K562 (cell line): ENCODE measurements around the gene MAGEA4. TPM values are rescaled to one million over a fixed set of nuclear protein-coding genes. Genes with fewer than 3 reads are reported as not detected.

Experiments used
- BDP1 ChIP-seq: IDR thresholded peaks from 3 replicates; pipeline ENCODE4 v1.6.1; 2011; ENCODE audit not compliant: insufficient read length, insufficient read depth
- KAT8 ChIP-seq: fragments of 450-650 bp; IDR thresholded peaks from 2 replicates; pipeline ENCODE4 v1.6.1; 2016; ENCODE audit warnings: low read depth, mild to moderate bottlenecking
- MAZ ChIP-seq, 2 experiments: fragments of 450-650 bp in 1 of 2; sonication (generic) in 1 of 2; formaldehyde crosslinking; IDR thresholded peaks in 1 of 2; conservative IDR thresholded peaks in 1 of 2; 2 replicates each; pipeline versions ENCODE4 v1.4.0 to v1.5.0; 2020; ENCODE audit warnings: mild to moderate bottlenecking in 1 of 2, missing genetic modification reagents in 1 of 2
- MTA3 ChIP-seq: fragments of 450-650 bp; formaldehyde crosslinking; IDR thresholded peaks from 2 replicates; pipeline ENCODE4 v1.6.1; 2017; ENCODE audit warnings: mild to moderate bottlenecking, borderline replicate concordance
- ZNF175 ChIP-seq: fragments of 200-800 bp; sonication (Bioruptor generic); IDR thresholded peaks from 2 replicates; pipeline ENCODE4 v1.6.1; 2016; ENCODE audit warnings: low read depth, mild to moderate bottlenecking, missing genetic modification characterization, missing compliant biosample characterization
- ZNF311 ChIP-seq: fragments of 250-450 bp; sonication (Bioruptor Pico); IDR thresholded peaks from 2 replicates; pipeline ENCODE4 v1.4.0; 2020; ENCODE audit warnings: mild to moderate bottlenecking, moderate library complexity
- ZNF668 ChIP-seq: fragments of 250-450 bp; sonication (Bioruptor Pico); IDR thresholded peaks from 2 replicates; pipeline ENCODE4 v1.8.0; 2022; ENCODE audit warnings: mild to moderate bottlenecking, inconsistent platforms
- polyA plus RNA-seq, 8 experiments: library from polyadenylated mRNA; depleted of rRNA in 4 of 8; stranded (reverse) in 5 of 8; unstranded in 3 of 8; fragments of >200 nt; fragmentation: Nextera tagmentation in 2 of 8; fragmentation: Illumina TruSeq in 1 of 8; extraction: Ambion mirVana in 2 of 8; extraction: Trizol in 1 of 8; gene quantifications; 2 replicates each; pipeline versions ENCODE4 v1.2.1 to v1.2.3, GENCODE V29; 2011 to 2014; ENCODE audit warnings: inconsistent platforms in 1 of 8, missing spikeins in 1 of 8
- total RNA-seq, 7 experiments: library from RNA; depleted of rRNA in 6 of 7; stranded (reverse); fragments of >200 nt in 6 of 7; fragmentation: Illumina TruSeq in 2 of 7; extraction: Trizol in 2 of 7; gene quantifications; 2 replicates each; pipeline versions ENCODE4 v1.2.1 to v1.2.3, GENCODE V29; 2011 to 2021; ENCODE audit warnings: low replicate concordance in 1 of 7
- TF ChIP-seq, protein P1 (sequence below): fragments of 450-650 bp; IDR thresholded peaks from 2 replicates; pipeline ENCODE4 v1.6.1; 2016; ENCODE audit warnings: mild to moderate bottlenecking, moderate library complexity
- TF ChIP-seq, protein P2 (sequence below): sonication (generic); formaldehyde crosslinking; IDR thresholded peaks from 2 replicates; pipeline ENCODE4 v1.8.0; 2022; ENCODE audit warnings: mild to moderate bottlenecking, missing genetic modification reagents
- TF ChIP-seq, protein P3 (sequence below): fragments of 450-650 bp; IDR thresholded peaks from 2 replicates; pipeline ENCODE4 v1.6.1; 2017; ENCODE audit warnings: antibody characterized with exemption
- TF ChIP-seq, protein P4 (sequence below): fragments of 250-450 bp; sonication (Bioruptor Pico); IDR thresholded peaks from 2 replicates; pipeline ENCODE4 v1.5.0; 2021

Gene MAGEA4
- total and polyA plus RNA-seq, 9 of the 15 experiments (the other 6 are each of a cell fraction or from before 2014, with no cell fraction given) = 0.42 to 1.9 (median 0.69) TPM

DNA sequence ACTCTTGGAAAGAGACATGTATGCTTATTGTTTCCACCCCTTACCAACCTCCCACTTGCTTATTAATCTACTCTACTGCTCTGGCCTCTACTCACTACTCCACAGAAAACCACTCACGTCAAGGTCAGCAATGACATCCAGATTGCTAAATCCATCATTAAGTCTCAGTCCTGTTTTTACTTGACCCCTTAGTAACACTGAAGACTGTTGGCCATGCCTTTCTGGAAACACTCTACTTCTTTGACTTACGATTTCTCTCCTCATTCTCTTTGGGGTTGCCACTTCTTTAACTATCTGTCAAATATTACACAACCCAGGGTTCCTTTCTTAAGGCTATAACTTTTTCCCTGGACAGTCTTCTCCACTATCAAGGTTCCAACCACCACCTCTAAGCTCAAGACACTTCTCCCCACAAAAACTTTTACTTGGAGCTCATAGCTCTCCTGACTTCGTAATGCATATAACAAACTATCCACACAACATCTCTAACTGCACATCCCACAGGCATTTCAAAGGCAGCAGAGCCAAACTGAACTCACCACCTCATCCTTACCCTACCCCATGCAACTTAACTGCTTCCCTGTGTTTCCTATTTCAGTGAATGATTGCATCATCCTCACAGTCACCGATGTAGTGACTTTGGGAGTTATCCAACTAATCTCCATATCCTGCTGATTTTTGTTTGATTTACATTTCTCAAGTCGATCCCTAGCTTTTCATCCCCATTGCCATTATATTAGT is 15.8 kb upstream of the MAGEA4 start (continued):
- TF ChIP-seq, protein P1, sequence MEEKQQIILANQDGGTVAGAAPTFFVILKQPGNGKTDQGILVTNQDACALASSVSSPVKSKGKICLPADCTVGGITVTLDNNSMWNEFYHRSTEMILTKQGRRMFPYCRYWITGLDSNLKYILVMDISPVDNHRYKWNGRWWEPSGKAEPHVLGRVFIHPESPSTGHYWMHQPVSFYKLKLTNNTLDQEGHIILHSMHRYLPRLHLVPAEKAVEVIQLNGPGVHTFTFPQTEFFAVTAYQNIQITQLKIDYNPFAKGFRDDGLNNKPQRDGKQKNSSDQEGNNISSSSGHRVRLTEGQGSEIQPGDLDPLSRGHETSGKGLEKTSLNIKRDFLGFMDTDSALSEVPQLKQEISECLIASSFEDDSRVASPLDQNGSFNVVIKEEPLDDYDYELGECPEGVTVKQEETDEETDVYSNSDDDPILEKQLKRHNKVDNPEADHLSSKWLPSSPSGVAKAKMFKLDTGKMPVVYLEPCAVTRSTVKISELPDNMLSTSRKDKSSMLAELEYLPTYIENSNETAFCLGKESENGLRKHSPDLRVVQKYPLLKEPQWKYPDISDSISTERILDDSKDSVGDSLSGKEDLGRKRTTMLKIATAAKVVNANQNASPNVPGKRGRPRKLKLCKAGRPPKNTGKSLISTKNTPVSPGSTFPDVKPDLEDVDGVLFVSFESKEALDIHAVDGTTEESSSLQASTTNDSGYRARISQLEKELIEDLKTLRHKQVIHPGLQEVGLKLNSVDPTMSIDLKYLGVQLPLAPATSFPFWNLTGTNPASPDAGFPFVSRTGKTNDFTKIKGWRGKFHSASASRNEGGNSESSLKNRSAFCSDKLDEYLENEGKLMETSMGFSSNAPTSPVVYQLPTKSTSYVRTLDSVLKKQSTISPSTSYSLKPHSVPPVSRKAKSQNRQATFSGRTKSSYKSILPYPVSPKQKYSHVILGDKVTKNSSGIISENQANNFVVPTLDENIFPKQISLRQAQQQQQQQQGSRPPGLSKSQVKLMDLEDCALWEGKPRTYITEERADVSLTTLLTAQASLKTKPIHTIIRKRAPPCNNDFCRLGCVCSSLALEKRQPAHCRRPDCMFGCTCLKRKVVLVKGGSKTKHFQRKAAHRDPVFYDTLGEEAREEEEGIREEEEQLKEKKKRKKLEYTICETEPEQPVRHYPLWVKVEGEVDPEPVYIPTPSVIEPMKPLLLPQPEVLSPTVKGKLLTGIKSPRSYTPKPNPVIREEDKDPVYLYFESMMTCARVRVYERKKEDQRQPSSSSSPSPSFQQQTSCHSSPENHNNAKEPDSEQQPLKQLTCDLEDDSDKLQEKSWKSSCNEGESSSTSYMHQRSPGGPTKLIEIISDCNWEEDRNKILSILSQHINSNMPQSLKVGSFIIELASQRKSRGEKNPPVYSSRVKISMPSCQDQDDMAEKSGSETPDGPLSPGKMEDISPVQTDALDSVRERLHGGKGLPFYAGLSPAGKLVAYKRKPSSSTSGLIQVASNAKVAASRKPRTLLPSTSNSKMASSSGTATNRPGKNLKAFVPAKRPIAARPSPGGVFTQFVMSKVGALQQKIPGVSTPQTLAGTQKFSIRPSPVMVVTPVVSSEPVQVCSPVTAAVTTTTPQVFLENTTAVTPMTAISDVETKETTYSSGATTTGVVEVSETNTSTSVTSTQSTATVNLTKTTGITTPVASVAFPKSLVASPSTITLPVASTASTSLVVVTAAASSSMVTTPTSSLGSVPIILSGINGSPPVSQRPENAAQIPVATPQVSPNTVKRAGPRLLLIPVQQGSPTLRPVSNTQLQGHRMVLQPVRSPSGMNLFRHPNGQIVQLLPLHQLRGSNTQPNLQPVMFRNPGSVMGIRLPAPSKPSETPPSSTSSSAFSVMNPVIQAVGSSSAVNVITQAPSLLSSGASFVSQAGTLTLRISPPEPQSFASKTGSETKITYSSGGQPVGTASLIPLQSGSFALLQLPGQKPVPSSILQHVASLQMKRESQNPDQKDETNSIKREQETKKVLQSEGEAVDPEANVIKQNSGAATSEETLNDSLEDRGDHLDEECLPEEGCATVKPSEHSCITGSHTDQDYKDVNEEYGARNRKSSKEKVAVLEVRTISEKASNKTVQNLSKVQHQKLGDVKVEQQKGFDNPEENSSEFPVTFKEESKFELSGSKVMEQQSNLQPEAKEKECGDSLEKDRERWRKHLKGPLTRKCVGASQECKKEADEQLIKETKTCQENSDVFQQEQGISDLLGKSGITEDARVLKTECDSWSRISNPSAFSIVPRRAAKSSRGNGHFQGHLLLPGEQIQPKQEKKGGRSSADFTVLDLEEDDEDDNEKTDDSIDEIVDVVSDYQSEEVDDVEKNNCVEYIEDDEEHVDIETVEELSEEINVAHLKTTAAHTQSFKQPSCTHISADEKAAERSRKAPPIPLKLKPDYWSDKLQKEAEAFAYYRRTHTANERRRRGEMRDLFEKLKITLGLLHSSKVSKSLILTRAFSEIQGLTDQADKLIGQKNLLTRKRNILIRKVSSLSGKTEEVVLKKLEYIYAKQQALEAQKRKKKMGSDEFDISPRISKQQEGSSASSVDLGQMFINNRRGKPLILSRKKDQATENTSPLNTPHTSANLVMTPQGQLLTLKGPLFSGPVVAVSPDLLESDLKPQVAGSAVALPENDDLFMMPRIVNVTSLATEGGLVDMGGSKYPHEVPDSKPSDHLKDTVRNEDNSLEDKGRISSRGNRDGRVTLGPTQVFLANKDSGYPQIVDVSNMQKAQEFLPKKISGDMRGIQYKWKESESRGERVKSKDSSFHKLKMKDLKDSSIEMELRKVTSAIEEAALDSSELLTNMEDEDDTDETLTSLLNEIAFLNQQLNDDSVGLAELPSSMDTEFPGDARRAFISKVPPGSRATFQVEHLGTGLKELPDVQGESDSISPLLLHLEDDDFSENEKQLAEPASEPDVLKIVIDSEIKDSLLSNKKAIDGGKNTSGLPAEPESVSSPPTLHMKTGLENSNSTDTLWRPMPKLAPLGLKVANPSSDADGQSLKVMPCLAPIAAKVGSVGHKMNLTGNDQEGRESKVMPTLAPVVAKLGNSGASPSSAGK = peak; percentile 63
- TF ChIP-seq, protein P2, sequence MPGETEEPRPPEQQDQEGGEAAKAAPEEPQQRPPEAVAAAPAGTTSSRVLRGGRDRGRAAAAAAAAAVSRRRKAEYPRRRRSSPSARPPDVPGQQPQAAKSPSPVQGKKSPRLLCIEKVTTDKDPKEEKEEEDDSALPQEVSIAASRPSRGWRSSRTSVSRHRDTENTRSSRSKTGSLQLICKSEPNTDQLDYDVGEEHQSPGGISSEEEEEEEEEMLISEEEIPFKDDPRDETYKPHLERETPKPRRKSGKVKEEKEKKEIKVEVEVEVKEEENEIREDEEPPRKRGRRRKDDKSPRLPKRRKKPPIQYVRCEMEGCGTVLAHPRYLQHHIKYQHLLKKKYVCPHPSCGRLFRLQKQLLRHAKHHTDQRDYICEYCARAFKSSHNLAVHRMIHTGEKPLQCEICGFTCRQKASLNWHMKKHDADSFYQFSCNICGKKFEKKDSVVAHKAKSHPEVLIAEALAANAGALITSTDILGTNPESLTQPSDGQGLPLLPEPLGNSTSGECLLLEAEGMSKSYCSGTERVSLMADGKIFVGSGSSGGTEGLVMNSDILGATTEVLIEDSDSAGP = no peak
- no peak for TF ChIP-seq MAZ (CRISPR knock-in tag; conservative IDR thresholded peaks at IDR 0.05 in 1 of 2, IDR thresholded peaks at IDR 0.05 in 1 of 2)
- TF ChIP-seq ZNF311 (CRISPR knock-in tag) = no peak
- TF ChIP-seq KAT8 = no peak
- no peak for TF ChIP-seq BDP1
- no peak for TF ChIP-seq ZNF668
- TF ChIP-seq MTA3 = no peak
- TF ChIP-seq ZNF175 (CRISPR knock-in tag) = no peak; the same call in none of the 2 replicates
- TF ChIP-seq, protein P3, sequence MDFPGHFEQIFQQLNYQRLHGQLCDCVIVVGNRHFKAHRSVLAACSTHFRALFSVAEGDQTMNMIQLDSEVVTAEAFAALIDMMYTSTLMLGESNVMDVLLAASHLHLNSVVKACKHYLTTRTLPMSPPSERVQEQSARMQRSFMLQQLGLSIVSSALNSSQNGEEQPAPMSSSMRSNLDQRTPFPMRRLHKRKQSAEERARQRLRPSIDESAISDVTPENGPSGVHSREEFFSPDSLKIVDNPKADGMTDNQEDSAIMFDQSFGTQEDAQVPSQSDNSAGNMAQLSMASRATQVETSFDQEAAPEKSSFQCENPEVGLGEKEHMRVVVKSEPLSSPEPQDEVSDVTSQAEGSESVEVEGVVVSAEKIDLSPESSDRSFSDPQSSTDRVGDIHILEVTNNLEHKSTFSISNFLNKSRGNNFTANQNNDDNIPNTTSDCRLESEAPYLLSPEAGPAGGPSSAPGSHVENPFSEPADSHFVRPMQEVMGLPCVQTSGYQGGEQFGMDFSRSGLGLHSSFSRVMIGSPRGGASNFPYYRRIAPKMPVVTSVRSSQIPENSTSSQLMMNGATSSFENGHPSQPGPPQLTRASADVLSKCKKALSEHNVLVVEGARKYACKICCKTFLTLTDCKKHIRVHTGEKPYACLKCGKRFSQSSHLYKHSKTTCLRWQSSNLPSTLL = no peak
- TF ChIP-seq, protein P4, sequence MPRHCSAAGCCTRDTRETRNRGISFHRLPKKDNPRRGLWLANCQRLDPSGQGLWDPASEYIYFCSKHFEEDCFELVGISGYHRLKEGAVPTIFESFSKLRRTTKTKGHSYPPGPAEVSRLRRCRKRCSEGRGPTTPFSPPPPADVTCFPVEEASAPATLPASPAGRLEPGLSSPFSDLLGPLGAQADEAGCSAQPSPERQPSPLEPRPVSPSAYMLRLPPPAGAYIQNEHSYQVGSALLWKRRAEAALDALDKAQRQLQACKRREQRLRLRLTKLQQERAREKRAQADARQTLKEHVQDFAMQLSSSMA (CRISPR knock-in tag) = no peak
